Osteoblast (primary cell): ENCODE measurements around the gene PDE11A. TPM values are rescaled to one million over a fixed set of nuclear protein-coding genes. Genes with fewer than 3 reads are reported as not detected.

ENCODE experiments used
- DNase-seq: peaks from one replicate; pipeline ENCODE4 v3.0.0; 2011; ENCODE audit warnings: low spot score, mixed read lengths; ENCODE audit not compliant: insufficient read length; ENCODE audit errors: missing footprints
- H2AFZ ChIP-seq: 2 replicates; pipeline ENCODE4 v1.6.0; 2011; ENCODE audit warnings: mild to moderate bottlenecking, low read length
- H3K27ac ChIP-seq: 2 replicates; pipeline ENCODE4 v1.5.1; 2011; ENCODE audit warnings: mild to moderate bottlenecking, low read depth, low read length, moderate library complexity
- H3K27me3 ChIP-seq: 2 replicates; pipeline ENCODE4 v1.6.0; 2012; ENCODE audit warnings: mild to moderate bottlenecking, control low read depth, inconsistent platforms, low read length, moderate library complexity; ENCODE audit not compliant: insufficient read depth
- H3K36me3 ChIP-seq: 2 replicates; pipeline ENCODE4 v1.5.1; 2011; ENCODE audit warnings: mild to moderate bottlenecking, low read length, control low read depth, moderate library complexity; ENCODE audit not compliant: insufficient read depth
- H3K4me1 ChIP-seq: 2 replicates; pipeline ENCODE4 v1.5.1; 2011; ENCODE audit warnings: mild to moderate bottlenecking, low read length, control low read depth, moderate library complexity; ENCODE audit not compliant: insufficient read depth
- H3K4me2 ChIP-seq: 2 replicates; pipeline ENCODE4 v1.6.0; 2011; ENCODE audit warnings: mild to moderate bottlenecking, low read length; ENCODE audit not compliant: insufficient read depth
- H3K4me3 ChIP-seq: fragments of 200-600 bp; sonication (generic); 3 replicates; pipeline ENCODE4 v1.5.1; 2012; ENCODE audit warnings: mild to moderate bottlenecking, low read length, inconsistent platforms; ENCODE audit not compliant: insufficient read depth
- H3K79me2 ChIP-seq: 2 replicates; pipeline ENCODE4 v1.6.0; 2012; ENCODE audit warnings: mild to moderate bottlenecking, low read length, control low read depth, inconsistent platforms; ENCODE audit not compliant: insufficient read depth
- H3K9me3 ChIP-seq: 2 replicates; pipeline ENCODE4 v1.5.1; 2011; ENCODE audit warnings: low read depth, low read length, control low read depth
- H4K20me1 ChIP-seq: 2 replicates; pipeline ENCODE4 v1.6.0; 2012; ENCODE audit warnings: mild to moderate bottlenecking, low read length, control low read depth; ENCODE audit not compliant: insufficient read depth
- total RNA-seq: library from RNA; depleted of rRNA; stranded (reverse); fragments of >200 nt; gene quantifications from 2 replicates; pipeline ENCODE4 v1.2.3, GENCODE V29; 2012
- TF ChIP-seq, protein P1 (sequence below): IDR thresholded peaks from 2 replicates; pipeline ENCODE4 v1.5.1; 2011; ENCODE audit warnings: mild to moderate bottlenecking, low read depth, low read length, moderate library complexity; ENCODE audit errors: extremely low read depth

The PDE11A gene
- total RNA-seq, 1 donor, result 0.36 TPM

DNA sequence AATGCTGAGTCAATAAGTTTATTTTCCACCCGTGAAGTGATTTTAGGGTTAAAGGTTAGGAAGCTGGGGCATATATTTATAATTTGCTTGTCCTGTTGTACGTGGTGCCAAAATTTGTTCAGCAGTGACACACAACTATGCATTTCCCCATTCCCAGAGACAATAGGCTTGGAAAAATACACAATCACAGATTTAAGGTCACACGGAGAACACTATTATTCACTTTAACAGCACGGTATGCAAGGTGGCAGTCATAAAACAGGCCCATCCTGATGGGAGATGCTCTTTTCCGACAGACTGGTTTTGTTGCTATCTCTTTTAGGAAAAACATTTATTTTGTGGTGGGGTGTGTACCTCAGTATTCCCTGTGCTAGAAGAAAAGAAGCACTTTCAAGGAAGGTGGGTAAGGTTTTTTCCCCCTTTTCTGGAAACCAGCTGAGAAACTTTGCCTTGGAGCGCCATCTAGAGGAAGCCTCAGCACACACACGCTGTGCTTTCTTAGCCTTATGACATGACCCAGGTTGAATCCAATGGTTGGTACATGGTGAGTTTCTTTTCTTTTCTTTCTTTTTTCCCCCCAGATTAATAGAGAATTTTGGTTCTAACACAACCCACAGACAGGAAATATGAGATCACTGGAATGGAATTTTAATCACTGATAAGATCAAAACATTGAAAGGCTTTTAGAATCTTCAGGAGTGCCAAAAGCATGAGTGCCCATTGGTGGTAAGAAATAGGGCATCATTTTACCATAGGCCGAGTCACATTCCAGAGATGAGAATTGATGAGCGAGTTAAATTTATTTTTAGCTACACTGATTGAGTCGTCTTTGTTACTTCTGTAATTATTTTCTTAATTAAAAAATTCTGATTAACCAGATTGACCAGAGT, 347.9 kb downstream of the PDE11A start:
- Histone ChIP-seq H3K36me3 (no peaks in the 10 kb centered on the region), H3K9me3 (no peaks in the 10 kb centered on the region), H3K79me2 (no peaks in the 10 kb centered on the region), H3K27me3 (no peaks in the 10 kb centered on the region), H3K4me1 (no peaks in the 10 kb centered on the region), H3K4me3 (no peak overlapping the region), H2AFZ (no peak overlapping the region), H3K4me2 (no peak overlapping the region), H4K20me1 (no peaks in the 10 kb centered on the region), H3K27ac (no peak overlapping the region)
- DNase-seq, result peak; percentile 57
- TF ChIP-seq, protein P1, sequence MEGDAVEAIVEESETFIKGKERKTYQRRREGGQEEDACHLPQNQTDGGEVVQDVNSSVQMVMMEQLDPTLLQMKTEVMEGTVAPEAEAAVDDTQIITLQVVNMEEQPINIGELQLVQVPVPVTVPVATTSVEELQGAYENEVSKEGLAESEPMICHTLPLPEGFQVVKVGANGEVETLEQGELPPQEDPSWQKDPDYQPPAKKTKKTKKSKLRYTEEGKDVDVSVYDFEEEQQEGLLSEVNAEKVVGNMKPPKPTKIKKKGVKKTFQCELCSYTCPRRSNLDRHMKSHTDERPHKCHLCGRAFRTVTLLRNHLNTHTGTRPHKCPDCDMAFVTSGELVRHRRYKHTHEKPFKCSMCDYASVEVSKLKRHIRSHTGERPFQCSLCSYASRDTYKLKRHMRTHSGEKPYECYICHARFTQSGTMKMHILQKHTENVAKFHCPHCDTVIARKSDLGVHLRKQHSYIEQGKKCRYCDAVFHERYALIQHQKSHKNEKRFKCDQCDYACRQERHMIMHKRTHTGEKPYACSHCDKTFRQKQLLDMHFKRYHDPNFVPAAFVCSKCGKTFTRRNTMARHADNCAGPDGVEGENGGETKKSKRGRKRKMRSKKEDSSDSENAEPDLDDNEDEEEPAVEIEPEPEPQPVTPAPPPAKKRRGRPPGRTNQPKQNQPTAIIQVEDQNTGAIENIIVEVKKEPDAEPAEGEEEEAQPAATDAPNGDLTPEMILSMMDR, result peak; percentile 93

DNA sequence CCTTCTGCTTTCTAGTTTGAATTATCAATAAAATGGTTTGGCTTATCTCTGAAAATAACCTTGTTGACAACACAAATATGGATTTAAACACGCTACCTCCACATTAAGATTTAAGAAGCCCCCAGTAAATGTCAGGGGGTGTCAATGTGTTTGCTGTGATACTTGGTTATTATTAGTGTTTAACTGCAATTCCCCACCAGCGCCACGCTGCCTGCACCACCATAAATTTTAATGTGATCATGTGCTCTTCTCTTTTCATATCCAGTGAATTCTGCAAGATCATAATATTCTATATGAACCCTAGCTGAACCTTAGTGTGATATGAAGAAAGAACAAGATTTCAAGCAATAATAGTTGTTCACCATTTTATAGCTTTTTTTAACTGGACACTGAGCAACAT, 349.3 kb downstream of the PDE11A start:
- no peaks in the 10 kb centered on the region for H3K4me1 ChIP-seq
- H3K27me3 ChIP-seq, result no peaks in the 10 kb centered on the region
- H3K79me2 ChIP-seq, result no peaks in the 10 kb centered on the region
- no peak overlapping the region for H3K4me3 ChIP-seq
- TF ChIP-seq, protein P1, result no peak
- no peak overlapping the region for H3K4me2 ChIP-seq
- no peaks in the 10 kb centered on the region for H3K9me3 ChIP-seq
- no peak for DNase-seq
- H3K36me3 ChIP-seq, result no peaks in the 10 kb centered on the region
- no peaks in the 10 kb centered on the region for H4K20me1 ChIP-seq
- H2AFZ ChIP-seq, result no peak overlapping the region
- H3K27ac ChIP-seq, result no peak overlapping the region

DNA sequence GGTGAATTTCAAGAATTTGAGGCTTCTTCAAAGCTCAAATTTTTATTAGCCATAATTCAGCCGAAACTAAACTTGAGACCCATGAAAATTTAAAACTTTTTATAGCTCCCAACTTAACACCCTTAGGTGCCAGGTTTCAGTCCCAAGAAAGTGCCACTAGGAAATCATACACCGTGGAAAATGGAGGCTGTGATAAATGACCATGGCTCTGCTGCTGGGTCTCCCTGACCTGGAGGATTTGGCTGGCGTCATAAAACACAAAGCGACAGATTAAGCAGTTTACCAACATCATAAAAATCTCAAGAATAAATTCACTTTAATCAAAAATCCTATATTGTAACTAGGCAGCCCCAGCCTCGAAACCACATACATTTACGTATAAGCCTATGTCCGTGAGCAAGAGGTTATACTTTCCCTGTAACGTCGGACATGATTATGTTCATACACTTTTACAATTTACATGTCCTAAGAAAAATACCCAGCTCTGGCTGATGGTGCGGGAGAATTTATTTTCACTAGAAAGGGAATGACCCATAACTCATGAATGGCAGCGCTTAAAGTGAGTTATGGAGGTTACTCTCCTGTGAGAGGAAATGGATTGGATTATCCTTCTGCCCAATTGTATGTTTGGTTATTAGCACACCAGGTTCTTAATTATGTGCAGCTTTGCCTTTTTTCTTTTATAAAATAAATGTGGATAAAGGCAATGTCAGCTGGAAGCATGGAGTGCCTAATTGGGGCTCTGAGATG, 350.6 kb downstream of the PDE11A start:
- Histone ChIP-seq H3K27ac (no peak overlapping the region), H3K4me2 (no peak overlapping the region), H3K27me3 (no peaks in the 10 kb centered on the region), H3K79me2 (no peaks in the 10 kb centered on the region), H3K4me1 (no peaks in the 10 kb centered on the region), H2AFZ (no peak overlapping the region), H3K9me3 (no peaks in the 10 kb centered on the region), H3K4me3 (no peak overlapping the region), H4K20me1 (no peaks in the 10 kb centered on the region), H3K36me3 (no peaks in the 10 kb centered on the region)
- TF ChIP-seq, protein P1, result no peak
- no peak for DNase-seq

DNA sequence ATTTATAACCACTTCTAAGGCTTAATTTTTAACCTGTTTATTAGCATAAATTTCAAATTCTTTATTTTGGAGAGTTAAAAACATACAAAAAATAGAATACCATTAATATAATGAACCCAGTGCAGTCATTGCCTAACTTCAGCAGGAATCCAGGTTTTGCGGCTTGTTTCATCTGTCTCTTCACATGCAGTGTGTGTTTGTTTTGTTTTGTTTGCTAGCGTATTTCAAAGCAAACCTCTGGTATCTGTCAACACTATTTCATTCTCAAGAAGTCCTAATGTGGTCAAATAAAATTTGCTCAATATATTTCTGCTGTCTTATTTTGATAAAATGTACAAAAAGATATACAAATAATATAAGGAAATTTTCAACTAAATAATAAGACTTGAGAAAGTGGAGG, 351.5 kb downstream of the PDE11A start:
- Histone ChIP-seq H2AFZ (no peak overlapping the region), H3K27ac (no peak overlapping the region), H3K79me2 (no peaks in the 10 kb centered on the region), H3K4me2 (no peak overlapping the region), H3K4me3 (no peak overlapping the region), H3K4me1 (no peaks in the 10 kb centered on the region), H3K9me3 (no peaks in the 10 kb centered on the region), H3K27me3 (no peaks in the 10 kb centered on the region), H4K20me1 (no peaks in the 10 kb centered on the region), H3K36me3 (no peaks in the 10 kb centered on the region)
- TF ChIP-seq, protein P1, result no peak
- no peak for DNase-seq
